Activated CD4-positive, alpha-beta T cell treated with anti-CD3 and anti-CD28 coated beads, Interleukin-2, amount 50 U/mL, for 16 hours (primary cell): Measurements from ENCODE around the gene CFAP74.
"Not testable (repeated sequence)": the region's sequence is repeated elsewhere in the genome, so short reads cannot be mapped to it uniquely, and the experiment has no call there.

ENCODE experiments used
- DNase-seq: peaks from one replicate; pipeline ENCODE4 v3.0.0-alpha.2; 2020

CFAP74 gene

DNA sequence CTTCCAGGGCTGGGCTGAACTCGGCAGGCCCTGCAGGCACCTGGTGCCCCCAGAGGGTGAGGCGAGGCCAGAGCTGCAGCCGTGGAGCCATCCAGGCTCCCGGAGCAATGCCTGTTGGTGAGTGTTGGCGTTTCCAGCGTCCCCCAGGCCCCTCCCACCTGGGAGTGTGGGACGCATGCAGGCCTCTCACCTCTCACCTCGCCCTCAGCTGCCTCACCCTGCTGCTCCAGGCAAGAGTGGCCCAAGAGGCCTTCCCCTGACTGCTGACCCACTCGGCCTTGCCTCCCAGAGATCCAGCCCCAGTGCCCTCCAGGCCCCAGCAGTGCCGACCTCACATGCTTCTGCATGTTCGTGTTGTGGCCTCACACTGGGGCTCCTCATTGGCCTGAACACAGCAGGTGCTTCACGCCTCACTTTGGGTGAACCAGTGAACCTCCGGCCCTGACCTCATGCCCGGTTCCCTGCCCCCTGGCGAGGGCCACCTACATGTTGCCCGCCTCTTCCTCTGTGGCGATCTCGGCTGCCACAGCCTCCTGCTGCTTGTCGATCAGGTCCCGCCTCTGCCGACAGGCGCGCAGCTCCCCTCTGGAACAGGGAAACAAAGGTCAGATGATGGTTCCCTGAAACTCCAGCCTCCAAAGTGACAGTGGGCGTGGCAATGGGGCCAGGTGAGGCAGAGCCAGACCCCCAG lies 17.0 kb downstream of the CFAP74 start:
- DNase-seq = no peak

GRCh38 chr1:1985375-1986050 lies 18.1 kb downstream of the CFAP74 start:
- DNase-seq = no peak

- no peak for DNase-seq
These were observed 19.0 kb downstream of the CFAP74 start for GRCh38 chr1:1984560-1985070.

- DNase-seq = no peak
These were observed 21.0 kb downstream of the CFAP74 start for GRCh38 chr1:1982379-1983232.

GRCh38 chr1:1981631-1982327 lies 21.8 kb downstream of the CFAP74 start:
- DNase-seq = not testable (repeated sequence)

- DNase-seq = no peak
These were observed 22.5 kb downstream of the CFAP74 start for GRCh38 chr1:1981142-1981500.

DNA sequence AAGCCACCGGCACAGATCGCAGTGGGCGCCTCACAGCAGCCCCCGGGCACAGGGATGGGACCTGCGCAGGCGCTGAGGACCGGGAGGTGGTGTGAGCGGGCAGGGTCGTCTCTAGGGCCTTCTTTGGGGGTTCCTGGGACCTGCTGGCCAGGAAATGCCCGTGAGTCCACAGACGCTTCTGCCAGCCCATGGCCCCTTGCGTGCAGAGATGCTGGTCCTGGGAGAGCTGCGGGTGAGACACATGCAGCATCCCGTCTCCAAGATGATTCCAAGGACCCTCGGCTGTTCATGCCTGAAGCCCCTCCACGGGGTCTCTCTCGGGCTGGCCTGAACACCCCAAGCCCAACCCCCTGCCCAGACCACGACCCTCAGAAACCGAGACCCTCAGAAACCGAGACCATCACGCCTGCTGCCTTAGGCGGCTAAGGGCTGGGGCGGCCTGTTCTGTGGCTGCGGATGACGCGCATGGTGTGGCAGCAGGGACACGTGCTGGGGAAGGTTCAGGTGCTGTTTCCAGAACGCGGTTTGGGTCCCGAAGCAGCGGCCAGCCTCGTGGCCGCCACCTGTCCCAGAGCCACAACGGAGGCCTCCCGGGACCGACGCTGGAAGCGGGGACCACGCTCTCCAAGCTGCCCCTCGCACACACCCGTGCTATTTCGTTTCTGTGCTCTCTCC lies 23.0 kb downstream of the CFAP74 start:
- DNase-seq = no peak

DNA sequence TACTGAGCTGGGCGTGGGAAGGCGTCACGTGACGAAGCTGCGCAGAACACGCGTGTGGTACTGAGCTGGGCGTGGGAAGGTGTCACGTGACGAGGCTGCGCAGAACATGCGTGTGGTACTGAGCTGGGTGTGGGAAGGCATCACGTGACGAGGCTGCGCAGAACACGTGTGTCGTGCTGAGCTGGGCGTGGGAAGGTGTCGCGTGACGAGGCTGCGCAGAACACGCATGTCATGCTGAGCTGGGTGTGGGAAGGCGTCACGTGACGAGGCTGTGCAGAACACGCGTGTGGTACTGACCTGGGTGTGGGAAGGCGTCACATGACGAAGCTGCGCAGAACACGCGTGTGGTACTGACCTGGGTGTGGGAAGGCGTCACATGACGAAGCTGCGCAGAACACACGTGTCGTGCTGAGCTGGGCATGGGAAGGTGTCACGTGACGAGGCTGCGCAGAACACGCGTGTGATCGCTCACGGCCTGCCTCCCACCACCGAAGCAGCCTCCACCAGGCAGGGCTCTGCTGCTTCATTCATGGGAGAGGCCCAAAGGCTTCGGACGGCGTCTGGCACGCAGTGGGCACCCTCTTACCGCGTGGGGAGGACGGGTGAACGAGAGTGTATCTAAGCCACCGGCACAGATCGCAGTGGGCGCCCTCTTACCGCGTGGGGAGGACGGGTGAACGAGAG lies 24.0 kb downstream of the CFAP74 start:
- no peak for DNase-seq

GRCh38 chr1:1978690-1979481 lies 24.7 kb downstream of the CFAP74 start:
- DNase-seq = not testable (repeated sequence)

GRCh38 chr1:1978108-1978507 lies 25.5 kb downstream of the CFAP74 start:
- no peak for DNase-seq

DNA sequence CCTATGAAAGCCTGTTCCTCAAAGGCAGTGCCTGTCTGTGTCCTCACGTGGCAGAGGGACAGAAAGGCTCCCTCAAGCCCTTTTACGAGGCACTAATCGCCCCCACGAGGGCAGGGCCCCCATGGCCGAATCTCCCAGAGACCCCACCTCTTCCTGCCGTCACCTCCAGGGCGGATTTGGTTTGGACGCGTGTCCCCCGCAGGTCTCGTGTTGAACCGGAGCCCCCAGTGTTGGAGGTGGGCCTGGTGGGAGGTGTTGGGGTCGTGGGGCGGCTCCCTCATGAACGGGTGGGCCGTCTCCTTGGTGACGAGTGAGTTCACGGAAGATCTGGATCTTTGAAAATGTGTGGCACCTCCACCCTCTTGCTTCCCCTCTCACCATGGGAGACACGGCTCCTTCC lies 27.6 kb downstream of the CFAP74 start:
- no peak for DNase-seq

DNA sequence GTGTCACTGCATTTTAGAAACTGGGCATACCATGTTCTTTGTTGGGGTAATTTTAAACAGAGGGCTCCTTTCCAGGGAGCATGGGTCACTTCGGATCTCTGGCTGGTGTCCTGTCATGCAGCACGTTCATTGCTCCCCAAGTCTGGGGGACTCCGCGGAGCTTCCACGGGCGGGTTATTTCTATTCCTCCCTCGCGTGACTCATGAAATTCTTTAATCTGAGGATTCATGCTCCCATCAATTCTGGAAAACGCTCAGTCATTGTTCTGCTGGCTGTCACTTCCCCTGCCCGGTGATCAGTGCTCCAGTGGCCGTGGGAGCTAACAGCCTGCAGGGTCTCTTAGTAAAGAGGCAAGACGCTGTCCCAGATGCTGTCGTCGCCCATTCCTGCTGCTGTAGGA lies 28.1 kb downstream of the CFAP74 start:
- DNase-seq = no peak

DNA sequence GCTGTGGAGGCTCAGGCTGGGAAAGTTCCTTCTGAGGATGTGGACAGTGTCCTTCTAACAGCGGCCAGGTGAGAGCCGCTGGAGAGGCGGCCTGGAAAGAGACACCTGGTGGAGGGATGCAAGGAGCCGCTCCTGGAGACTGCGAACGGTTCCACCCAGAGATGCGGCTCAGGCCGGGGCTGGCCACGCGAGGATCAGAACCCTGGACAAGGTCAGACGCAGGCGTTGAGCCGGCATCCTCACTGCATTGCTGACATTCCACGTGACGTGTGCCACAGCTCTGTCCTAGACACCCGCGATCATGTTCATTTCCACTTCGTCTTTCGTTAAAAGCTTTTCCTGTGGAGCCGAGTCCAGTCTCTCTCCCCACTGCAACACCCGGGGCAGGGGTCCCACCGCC lies 28.8 kb downstream of the CFAP74 start:
- DNase-seq = no peak

DNA sequence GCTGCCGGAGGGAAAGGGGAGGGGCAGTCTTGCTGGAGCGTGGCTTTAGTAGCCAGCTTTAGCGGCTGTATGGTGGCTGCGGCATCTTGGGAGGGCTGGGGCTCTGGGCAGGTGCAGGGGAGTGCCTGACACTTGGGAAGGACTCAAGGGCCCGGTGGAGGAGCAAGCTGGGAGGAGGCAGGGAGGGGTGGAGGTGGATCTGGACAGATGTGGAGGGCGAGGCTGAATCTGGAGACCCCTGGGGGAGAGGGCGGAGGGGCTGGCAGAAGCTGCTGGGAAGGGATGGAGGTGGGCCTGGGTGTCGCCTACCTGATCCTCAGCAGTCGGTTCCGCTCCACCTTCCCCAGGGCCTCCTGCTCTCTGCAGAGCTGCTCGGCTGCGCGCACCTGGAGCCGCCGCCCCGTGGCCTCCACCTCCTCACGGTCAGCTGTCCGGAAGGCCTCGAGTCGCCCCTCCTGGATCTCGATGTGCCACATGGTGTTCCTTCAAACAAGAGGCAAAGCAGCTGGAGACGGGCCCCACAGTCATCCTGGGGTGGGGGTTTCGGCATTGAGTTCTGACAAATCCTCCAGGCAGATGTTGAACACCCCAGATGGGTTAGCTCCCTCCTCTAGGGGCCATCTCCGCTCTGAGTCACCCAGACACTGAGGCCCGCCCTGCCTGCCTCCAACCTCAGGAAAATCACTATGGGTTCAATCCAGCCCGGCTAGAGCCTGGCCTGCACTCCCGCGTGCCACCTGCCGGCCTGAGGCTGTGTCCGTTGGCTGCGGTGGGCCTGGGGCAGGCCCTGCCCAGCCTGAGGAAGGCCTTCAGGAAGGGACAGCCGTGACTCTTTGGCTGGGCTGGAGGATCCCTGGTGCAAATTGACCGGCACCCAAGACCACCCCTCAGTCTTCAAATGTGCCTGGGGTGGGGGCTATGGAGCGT lies 29.6 kb downstream of the CFAP74 start:
- no peak for DNase-seq

DNA sequence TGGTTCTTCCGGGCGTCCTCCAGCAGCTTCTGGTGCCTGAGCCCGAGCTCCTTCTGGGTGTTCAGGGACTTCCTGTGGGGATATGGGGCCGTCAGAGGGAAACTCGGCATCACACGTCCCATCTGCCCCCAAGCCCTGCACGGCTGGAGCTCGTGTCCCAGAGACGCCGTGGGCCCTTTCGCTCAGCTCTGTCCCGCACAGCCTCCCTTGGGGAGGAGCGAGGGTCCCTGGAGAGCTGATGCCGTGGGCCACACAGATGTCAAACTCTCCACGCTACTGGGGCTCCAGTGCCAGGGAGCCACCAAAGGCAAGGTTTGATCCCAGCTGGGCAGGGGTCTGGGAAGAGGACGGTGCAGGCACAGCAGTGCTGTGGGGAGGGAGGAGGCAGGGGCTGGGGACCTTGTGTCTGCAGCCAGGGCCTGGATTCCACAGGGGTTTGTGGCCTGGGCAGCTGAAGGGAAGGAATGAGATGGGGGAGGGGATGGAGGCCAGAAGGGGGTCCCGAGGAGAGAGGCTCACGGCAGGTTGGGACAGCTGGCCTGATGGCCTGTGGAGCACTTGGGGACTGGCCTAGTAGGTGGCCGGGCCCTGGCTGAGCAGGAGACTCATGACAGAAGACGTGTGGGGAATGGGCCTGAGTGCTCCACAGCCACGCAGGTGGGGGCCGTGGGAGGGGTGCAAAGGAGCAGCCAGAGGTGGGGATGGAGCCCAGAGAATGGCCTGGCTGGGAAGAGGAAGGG lies 30.4 kb downstream of the CFAP74 start:
- no peak for DNase-seq

GRCh38 chr1:1971688-1972087 lies 31.9 kb downstream of the CFAP74 start:
- no peak for DNase-seq

GRCh38 chr1:1971017-1971416 lies 32.6 kb downstream of the CFAP74 start:
- DNase-seq = no peak

DNA sequence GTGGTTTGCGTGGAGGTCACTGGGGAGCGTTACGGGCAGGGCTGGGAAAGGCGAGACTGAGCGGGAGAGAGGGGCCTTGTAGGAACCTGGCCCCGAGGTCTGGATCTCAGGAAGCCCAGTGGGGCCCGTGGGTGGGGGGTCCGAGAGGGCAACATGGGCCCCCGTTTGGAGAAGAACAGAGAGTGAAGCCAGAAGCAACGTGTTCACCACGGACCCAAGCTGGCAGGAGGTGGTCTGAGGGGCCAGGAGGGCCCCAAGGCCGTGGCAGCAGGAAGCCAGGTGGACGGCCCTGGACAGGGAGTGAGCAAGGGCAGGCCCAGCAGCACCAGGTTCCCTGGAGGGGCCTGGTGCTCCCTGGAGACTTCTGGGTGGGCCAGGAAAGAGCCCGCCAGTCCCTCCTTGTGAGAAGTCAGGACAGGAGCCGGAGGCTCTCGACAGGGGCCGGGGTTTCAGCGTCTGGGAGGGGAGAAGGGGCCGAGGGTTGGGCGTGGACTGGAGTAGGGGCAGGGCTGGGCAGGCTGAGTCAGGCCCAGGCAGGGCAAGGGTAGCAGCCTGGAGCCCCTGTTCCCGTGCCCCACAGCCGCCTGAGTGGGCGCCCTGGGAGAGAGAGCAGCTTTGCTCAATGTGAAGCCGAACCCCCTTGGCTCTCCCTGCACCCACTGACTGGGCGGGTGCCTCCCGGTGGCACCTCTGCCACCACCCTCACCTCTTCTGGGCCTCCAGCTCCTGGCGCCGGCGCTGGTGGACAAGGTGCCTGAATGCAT lies 33.5 kb downstream of the CFAP74 start:
- no peak for DNase-seq
